Measurements from ENCODE around the gene GNAZ. TPM values are rescaled to one million over a fixed set of nuclear protein-coding genes. Genes with fewer than 3 reads are reported as not detected.

Gene GNAZ
- total RNA-seq, 1 experiment from 2014 or later: 5.0 TPM

- H2AFZ ChIP-seq (ENCODE audit: low read length): no peak overlapping the region
- no peak overlapping the region for H3K9ac ChIP-seq (ENCODE audit: extremely low read depth, insufficient read length, low read length)
- H2BK12ac ChIP-seq (ENCODE audit: insufficient read length, low read depth, low read length): no peak overlapping the region
- Mint-ChIP-seq H3K9me3 (no peaks in the 10 kb centered on the region), H3K4me1 (peaks cover 4% of the 10 kb centered on the region in 2 experiments; a peak in 3 of 4 replicates), H3K36me3 (ENCODE audit: insufficient read depth in 1 of 3, low read depth in 3 of 3) (no peaks in the 10 kb centered on the region), H3K27ac (peak overlapping the region in 1 of 3 experiments; percentile 66; a peak in 1 of 7 replicates), H3K4me3 (no peak overlapping the region), H3K27me3 (ENCODE audit: low read depth) (peaks cover 26% of the 10 kb centered on the region)
- H3K79me2 ChIP-seq (ENCODE audit: insufficient read depth, low read length): no peaks in the 10 kb centered on the region
- H3K9me3 ChIP-seq (ENCODE audit: control insufficient read depth, low read depth, low read length): no peaks in the 10 kb centered on the region
- H2BK15ac ChIP-seq (ENCODE audit: low read depth, low read length): no peak overlapping the region
- H3K4me1 ChIP-seq (ENCODE audit: insufficient read depth, low read length): no peaks in the 10 kb centered on the region
- H2BK20ac ChIP-seq (ENCODE audit: low read depth, low read length, poor library complexity, severe bottlenecking): no peak overlapping the region
- no peak overlapping the region for H2BK5ac ChIP-seq (ENCODE audit: insufficient read length, low read length)
- H2BK120ac ChIP-seq (ENCODE audit: low read depth, low read length, poor library complexity, severe bottlenecking): no peak overlapping the region
- no peak overlapping the region for H3K27ac ChIP-seq (ENCODE audit: insufficient read length, low read depth, low read length)
- no peaks in the 10 kb centered on the region for H3K23me2 ChIP-seq (ENCODE audit: insufficient read length, low read depth, low read length, poor library complexity, severe bottlenecking)
- H4K8ac ChIP-seq (replicated peaks; ENCODE audit: insufficient read length, low read depth, low read length): no peak overlapping the region
- H3K56ac ChIP-seq (ENCODE audit: insufficient read length, low read depth, low read length): no peak overlapping the region
- no peak overlapping the region for H3K23ac ChIP-seq (ENCODE audit: insufficient read length, low read depth, low read length)
- H3K79me1 ChIP-seq (ENCODE audit: insufficient read depth, low read depth, low read length, poor library complexity, severe bottlenecking): no peaks in the 10 kb centered on the region
- H3K4me2 ChIP-seq (ENCODE audit: insufficient read depth, insufficient read length, low read length): no peak overlapping the region
- H3K14ac ChIP-seq (ENCODE audit: insufficient read depth, low read length): no peak overlapping the region; the same call in 1 of the 2 replicates
- H3K27me3 ChIP-seq (ENCODE audit: insufficient read depth, low read length): no peaks in the 10 kb centered on the region; the same call in 1 of the 2 replicates
- no peak overlapping the region for H3T11ph ChIP-seq (ENCODE audit: low read length)
- DNase-seq: no peak
- no peak overlapping the region for H3K4ac ChIP-seq (ENCODE audit: low read depth, low read length)
- WGBS (ENCODE audit: extremely low coverage, insufficient read length, low lambda C conversion rate): no CpG with 5 or more reads among the region's 7 CpGs
- no peak overlapping the region for H2AK5ac ChIP-seq (ENCODE audit: insufficient read length, low read length)
- no peak for TF ChIP-seq CTCF (conservative IDR thresholded peaks at IDR 0.05)
- H4K20me1 ChIP-seq (ENCODE audit: control insufficient read depth, insufficient read depth, insufficient read length): no peaks in the 10 kb centered on the region
- H4K5ac ChIP-seq (ENCODE audit: insufficient read length, low read depth, low read length): no peak overlapping the region
- H4K91ac ChIP-seq (ENCODE audit: insufficient read length, low read depth, low read length): no peak overlapping the region
- no peak overlapping the region for H3K18ac ChIP-seq (ENCODE audit: insufficient read length, low read depth, low read length)
Observed at GRCh38 chr22:23108249-23109078, 38.1 kb downstream of the GNAZ start.
